ENCODE results near the gene TIE1. TPM values are rescaled to one million over a fixed set of nuclear protein-coding genes. Genes with fewer than 3 reads are reported as not detected.

Gene TIE1
- total and polyA plus RNA-seq, 2 of the 13 experiments (the other 11 are each of a cell fraction or from before 2014, with no cell fraction given), result 0.58 to 0.84 TPM

DNA sequence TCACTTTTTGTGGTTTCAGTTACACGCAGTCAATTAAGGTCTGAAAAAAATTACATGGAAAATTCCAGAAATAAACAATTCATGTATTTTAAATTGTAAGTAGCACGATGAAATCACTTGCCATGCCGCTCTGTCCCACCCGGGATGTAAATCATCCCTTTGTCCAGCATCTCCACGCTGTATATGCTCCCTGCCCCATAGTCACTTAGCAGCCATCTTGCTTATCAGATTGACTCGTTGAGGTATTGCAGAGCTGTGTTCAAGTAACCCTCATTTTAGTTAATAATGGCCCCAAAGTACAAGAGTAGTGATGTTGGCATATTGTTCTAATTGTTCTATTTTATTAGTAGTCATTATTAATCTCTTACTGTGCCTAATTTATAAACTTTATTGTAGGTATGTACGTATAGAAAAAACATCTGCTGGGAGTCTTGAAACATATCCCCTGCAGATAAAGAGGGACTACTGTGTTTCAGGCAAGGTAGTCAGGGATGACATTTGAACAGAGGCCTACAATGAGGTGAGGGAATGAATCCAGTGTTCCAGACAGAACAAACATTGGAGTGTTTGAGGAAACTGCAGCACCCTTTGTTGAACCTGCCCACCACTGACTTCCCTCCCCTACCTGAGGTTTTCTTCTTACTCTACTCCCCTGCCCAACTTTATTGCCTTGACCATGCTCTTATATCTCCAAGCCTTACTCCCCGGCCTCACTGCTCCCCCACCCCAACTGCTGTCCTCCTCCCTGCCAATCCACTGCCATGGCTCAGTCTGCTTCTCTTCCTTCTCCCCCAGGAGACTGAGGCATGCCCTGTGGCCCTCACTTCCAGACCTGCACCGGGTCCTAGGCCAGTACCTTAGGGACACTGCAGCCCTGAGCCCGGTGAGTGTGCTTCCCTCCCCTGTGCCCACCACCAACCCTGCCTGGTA, 50.9 kb downstream of the TIE1 start:
- intact Hi-C loops (cut with micrococcal nuclease; ENCODE audit: unreplicated experiment), result no loop called here
- WGBS (ENCODE audit: low lambda C conversion rate), result 65% methylated on average over 10 of the region's 10 CpGs
- H3K79me2 ChIP-seq (ENCODE audit: insufficient read depth, low read length), result no peaks in the 10 kb centered on the region
- no TSS peak for BruUV-seq (replicated peaks)
- peak overlapping the region; percentile 37 for H3K4me2 ChIP-seq (ENCODE audit: low read depth, low read length)
- no peak for TF ChIP-seq FOXP1 (IDR thresholded peaks at IDR 0.05)
- TF ChIP-seq FOXP1 (CRISPR knock-in tag; IDR thresholded peaks at IDR 0.05), result no peak
- no peak for TF ChIP-seq NFRKB (IDR thresholded peaks at IDR 0.05)
- TF ChIP-seq FOXA1 (IDR thresholded peaks at IDR 0.05), result no peak
- TF ChIP-seq FOXA1 (CRISPR knock-in tag; IDR thresholded peaks at IDR 0.05), result 0 out of 2 replicates have a peak, but pooled peaks have one; percentile 38
- no peak for TF ChIP-seq PAX8 (CRISPR knock-in tag; IDR thresholded peaks at IDR 0.05; ENCODE audit: borderline replicate concordance)
- TF ChIP-seq SOX6 (IDR thresholded peaks at IDR 0.05), result no peak
- peak; percentile 22; the same call in 1 of the 2 replicates for TF ChIP-seq SOX6 (CRISPR knock-in tag; IDR thresholded peaks at IDR 0.05)
- peak; percentile 55; the same call in 1 of the 2 replicates for TF ChIP-seq ZFX (CRISPR knock-in tag; IDR thresholded peaks at IDR 0.05; ENCODE audit: low read depth)
- H3K4me3 ChIP-seq (replicated peaks in 1 of 3; ENCODE audit: insufficient read depth in 1 of 3, low read depth in 2 of 3, low read length in 3 of 3), result no peak overlapping the region
- H4K20me1 ChIP-seq (ENCODE audit: insufficient read depth, low read length), result no peaks in the 10 kb centered on the region
- H3K27ac ChIP-seq (ENCODE audit: extremely low read length, insufficient read depth, low read length), result no peak overlapping the region
- H3K36me3 ChIP-seq (replicated peaks in 1 of 2; ENCODE audit: control insufficient read depth in 1 of 2, insufficient read depth in 2 of 2, low read length in 2 of 2), result no peaks in the 10 kb centered on the region
- no peaks in the 10 kb centered on the region for H3K9me3 ChIP-seq (ENCODE audit: low read length)
- ATAC-seq, result no peak
- FAIRE-seq, result peak; percentile 64
- in situ Hi-C loops (cut with HindIII; ENCODE audit: extremely low pct_ligation_motif_present, low pct_unique_long_range_greater_than_20kb), result no loop called here
- H3K9ac ChIP-seq (ENCODE audit: insufficient read depth, low read depth, low read length), result no peak overlapping the region
- peaks cover 52% of the 10 kb centered on the region for H3K4me1 ChIP-seq (ENCODE audit: insufficient read depth, low read length)
- ChIA-PET CTCF (ENCODE audit: low intra/inter-chr PET ratio, low total read pairs) (no interaction called here), POLR2A (interaction anchor here (4.1 kb wide), 1 partner anchor 16 kb away, joined by 32 read pairs; the partner anchor contains the start of gene ELOVL1)
- no peak overlapping the region for H2AFZ ChIP-seq (ENCODE audit: low read length)
- H3K27me3 ChIP-seq (ENCODE audit: control insufficient read depth in 1 of 2, insufficient read depth in 2 of 2, low read length in 2 of 2), result no peaks in the 10 kb centered on the region; a peak in 1 of 5 replicates
- peak; percentile 40 for DNase-seq (ENCODE audit: low spot score)

DNA sequence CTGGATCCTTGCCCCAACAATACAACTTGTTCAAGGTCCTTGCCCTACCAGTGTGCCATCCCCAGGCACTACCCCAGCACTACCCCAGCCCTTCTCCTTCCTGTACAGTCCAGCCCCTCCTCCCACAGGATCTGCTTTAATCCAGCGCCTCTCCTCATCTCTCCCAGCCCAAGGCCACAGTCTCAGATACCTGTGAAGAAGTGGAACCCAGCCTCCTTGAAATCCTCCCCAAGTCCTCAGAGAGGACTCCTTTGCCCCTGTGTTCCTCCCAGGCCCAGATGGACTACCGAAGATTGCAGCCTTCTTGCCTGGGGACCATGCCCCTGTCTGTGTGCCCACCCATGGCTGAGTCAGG, 51.5 kb downstream of the TIE1 start:
- intact Hi-C loops (cut with micrococcal nuclease; ENCODE audit: unreplicated experiment), result no loop called here
- DNase-seq (ENCODE audit: low spot score) (no peak), ATAC-seq (no peak), FAIRE-seq (no peak)
- no peaks in the 10 kb centered on the region; a peak in 1 of 5 replicates for H3K27me3 ChIP-seq (ENCODE audit: control insufficient read depth in 1 of 2, insufficient read depth in 2 of 2, low read length in 2 of 2)
- H3K9me3 ChIP-seq (ENCODE audit: low read length), result no peaks in the 10 kb centered on the region
- H4K20me1 ChIP-seq (ENCODE audit: insufficient read depth, low read length), result no peaks in the 10 kb centered on the region
- no peaks in the 10 kb centered on the region for H3K36me3 ChIP-seq (replicated peaks in 1 of 2; ENCODE audit: control insufficient read depth in 1 of 2, insufficient read depth in 2 of 2, low read length in 2 of 2)
- no peak overlapping the region for H2AFZ ChIP-seq (ENCODE audit: low read length)
- H3K4me3 ChIP-seq (replicated peaks in 1 of 3; ENCODE audit: insufficient read depth in 1 of 3, low read depth in 2 of 3, low read length in 3 of 3), result no peak overlapping the region
- H3K4me2 ChIP-seq (ENCODE audit: low read depth, low read length), result no peak overlapping the region
- CTCF ChIA-PET (ENCODE audit: low intra/inter-chr PET ratio, low total read pairs), result no interaction called here
- no peak overlapping the region for H3K9ac ChIP-seq (ENCODE audit: insufficient read depth, low read depth, low read length)
- 75% methylated on average over 2 of the region's 2 CpGs for WGBS (ENCODE audit: low lambda C conversion rate)
- BruUV-seq (replicated peaks), result no TSS peak
- no peaks in the 10 kb centered on the region for H3K79me2 ChIP-seq (ENCODE audit: insufficient read depth, low read length)
- in situ Hi-C loops (cut with HindIII; ENCODE audit: extremely low pct_ligation_motif_present, low pct_unique_long_range_greater_than_20kb), result no loop called here
- no peak overlapping the region for H3K27ac ChIP-seq (ENCODE audit: extremely low read length, insufficient read depth, low read length)
- POLR2A ChIA-PET, result interaction anchor here (1.3 kb wide), 1 partner anchor 38 kb away, joined by 4 read pairs; no protein-coding TSS in a partner anchor
- H3K4me1 ChIP-seq (ENCODE audit: insufficient read depth, low read length), result peaks cover 54% of the 10 kb centered on the region
- TF ChIP-seq HOXA5 (CRISPR knock-in tag; IDR thresholded peaks at IDR 0.05) (no peak), ZNF20 (CRISPR knock-in tag; IDR thresholded peaks at IDR 0.05) (no peak), PHF5A (CRISPR knock-in tag; IDR thresholded peaks at IDR 0.05; ENCODE audit: low read depth, unreplicated experiment) (no peak), KLF12 (CRISPR knock-in tag; IDR thresholded peaks at IDR 0.05; ENCODE audit: borderline replicate concordance) (no peak), TEAD3 (CRISPR knock-in tag; optimal IDR thresholded peaks at IDR 0.05; ENCODE audit: borderline replicate concordance) (no peak), ZNF484 (CRISPR knock-in tag; IDR thresholded peaks at IDR 0.05; ENCODE audit: borderline replicate concordance, low read depth) (no peak)
- TF ChIP-seq, protein P1, sequence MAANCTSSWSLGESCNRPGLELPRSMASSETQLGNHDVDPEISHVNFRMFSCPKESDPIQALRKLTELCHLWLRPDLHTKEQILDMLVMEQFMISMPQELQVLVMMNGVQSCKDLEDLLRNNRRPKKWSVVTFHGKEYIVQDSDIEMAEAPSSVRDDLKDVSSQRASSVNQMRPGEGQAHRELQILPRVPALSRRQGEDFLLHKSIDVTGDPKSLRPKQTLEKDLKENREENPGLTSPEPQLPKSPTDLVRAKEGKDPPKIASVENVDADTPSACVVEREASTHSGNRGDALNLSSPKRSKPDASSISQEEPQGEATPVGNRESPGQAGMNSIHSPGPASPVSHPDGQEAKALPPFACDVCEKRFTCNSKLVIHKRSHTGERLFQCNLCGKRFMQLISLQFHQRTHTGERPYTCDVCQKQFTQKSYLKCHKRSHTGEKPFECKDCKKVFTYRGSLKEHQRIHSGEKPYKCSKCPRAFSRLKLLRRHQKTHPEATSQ (CRISPR knock-in tag; IDR thresholded peaks at IDR 0.05; ENCODE audit: borderline replicate concordance), result no peak
- TF ChIP-seq, protein P2, sequence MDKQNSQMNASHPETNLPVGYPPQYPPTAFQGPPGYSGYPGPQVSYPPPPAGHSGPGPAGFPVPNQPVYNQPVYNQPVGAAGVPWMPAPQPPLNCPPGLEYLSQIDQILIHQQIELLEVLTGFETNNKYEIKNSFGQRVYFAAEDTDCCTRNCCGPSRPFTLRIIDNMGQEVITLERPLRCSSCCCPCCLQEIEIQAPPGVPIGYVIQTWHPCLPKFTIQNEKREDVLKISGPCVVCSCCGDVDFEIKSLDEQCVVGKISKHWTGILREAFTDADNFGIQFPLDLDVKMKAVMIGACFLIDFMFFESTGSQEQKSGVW (CRISPR knock-in tag; IDR thresholded peaks at IDR 0.05; ENCODE audit: borderline replicate concordance), result no peak

Measured in HepG2 (cell line).